HepG2 (cell line): ENCODE measurements around the gene ASB3. TPM values are rescaled to one million over a fixed set of nuclear protein-coding genes. Genes with fewer than 3 reads are reported as not detected.

Source experiments
- ATAC-seq: fragments of 200-7000 bp; cut with Tn5 transposase; 3 replicates; pipeline ENCODE4 v1.9.1; 2020; ENCODE audit warnings: mild to moderate bottlenecking, moderate library complexity
- BruUV-seq: library from RNA; stranded (reverse); fragments of 400-500 nt; replicated peaks from 2 replicates; lab custom pipeline; 2021; lab: Mats Ljungman, UMichigan
- CTCF ChIA-PET: fragments of 300-600 bp; formaldehyde crosslinking; extraction: SDS; loops from one replicate; lab custom pipeline; 2021; ENCODE audit warnings: low total read pairs, inconsistent platforms, low intra/inter-chr PET ratio; lab: Yijun Ruan, JAX
- POLR2A ChIA-PET: fragments of 350-600 bp; sonication (Branson Sonifier 250); formaldehyde crosslinking; loops from one replicate; lab custom pipeline; 2020; ENCODE audit warnings: antibody characterized with exemption, inconsistent platforms; lab: Yijun Ruan, JAX
- DNase-seq: peaks from one replicate; pipeline ENCODE4 v3.0.0-alpha.2; 2015; ENCODE audit warnings: low spot score
- FAIRE-seq: peaks from 3 replicates; lab custom pipeline; 2011; peaks lifted over from hg19 to GRCh38; lab: Jason Lieb, UNC
- H2AFZ ChIP-seq: one replicate; pipeline ENCODE4 v1.6.1; 2011; ENCODE audit warnings: low read length, inconsistent platforms
- H3K27ac ChIP-seq: fragments of 300-600 bp; 3 replicates; pipeline ENCODE4 v1.8.0; 2011; ENCODE audit warnings: mixed run types, mild to moderate bottlenecking, mixed read lengths, low read length, inconsistent platforms; ENCODE audit not compliant: insufficient read depth; ENCODE audit errors: extremely low read length
- H3K27me3 ChIP-seq, 2 experiments: fragments of 200-600 bp in 1 of 2; 2 replicates in 1 of 2; 3 replicates in 1 of 2; pipeline versions ENCODE4 v1.6.0 to v1.8.0; 2011; ENCODE audit warnings: low read length in 2 of 2, mild to moderate bottlenecking in 2 of 2, moderate library complexity in 2 of 2, inconsistent platforms in 1 of 2; ENCODE audit not compliant: insufficient read depth in 2 of 2, control insufficient read depth in 1 of 2
- H3K36me3 ChIP-seq, 2 experiments: fragments of 200-600 bp in 1 of 2; replicated peaks in 1 of 2; 2 replicates in 1 of 2; 3 replicates in 1 of 2; pipeline versions ENCODE4 v1.5.1 to v1.8.0; 2011; ENCODE audit warnings: low read length in 2 of 2, inconsistent platforms in 1 of 2; ENCODE audit not compliant: insufficient read depth in 2 of 2, control insufficient read depth in 1 of 2
- H3K4me1 ChIP-seq: 2 replicates; pipeline ENCODE4 v1.5.1; 2012; ENCODE audit warnings: low read length, inconsistent platforms; ENCODE audit not compliant: insufficient read depth
- H3K4me2 ChIP-seq: 2 replicates; pipeline ENCODE4 v1.6.0; 2011; ENCODE audit warnings: low read depth, low read length, inconsistent platforms
- H3K4me3 ChIP-seq, 3 experiments: fragments of 200-600 bp in 1 of 3; sonication (generic), shearing (Covaris generic) in 1 of 3; replicated peaks in 1 of 3; 2 replicates each; pipeline ENCODE4 v1.5.1; 2011 to 2016; ENCODE audit warnings: low read length in 3 of 3, inconsistent platforms in 2 of 3, low read depth in 2 of 3, mild to moderate bottlenecking in 2 of 3, control low read depth in 1 of 3, mixed read lengths in 1 of 3; ENCODE audit not compliant: insufficient read depth in 1 of 3
- H3K79me2 ChIP-seq: one replicate; pipeline ENCODE4 v1.6.1; 2011; ENCODE audit warnings: low read length, inconsistent platforms; ENCODE audit not compliant: insufficient read depth
- H3K9ac ChIP-seq: 2 replicates; pipeline ENCODE4 v1.6.0; 2011; ENCODE audit warnings: mild to moderate bottlenecking, low read depth, low read length, inconsistent platforms; ENCODE audit not compliant: insufficient read depth
- H3K9me3 ChIP-seq: 2 replicates; pipeline ENCODE4 v1.5.1; 2012; ENCODE audit warnings: mild to moderate bottlenecking, low read length
- H4K20me1 ChIP-seq: 2 replicates; pipeline ENCODE4 v1.6.0; 2011; ENCODE audit warnings: inconsistent platforms, mild to moderate bottlenecking, low read length, moderate library complexity; ENCODE audit not compliant: insufficient read depth
- ATF7 ChIP-seq, 2 experiments: fragments of 450-650 bp in 1 of 2; sonication (generic) in 1 of 2; formaldehyde crosslinking in 1 of 2; IDR thresholded peaks; 2 replicates each; pipeline versions ENCODE4 v1.4.0 to v1.6.1; 2016 to 2020; ENCODE audit warnings: antibody characterized with exemption in 1 of 2, mild to moderate bottlenecking in 1 of 2, missing genetic modification reagents in 1 of 2
- BHLHE40 ChIP-seq: IDR thresholded peaks from 2 replicates; pipeline ENCODE4 v1.6.1; 2011; ENCODE audit warnings: low read length, improper control_type of control experiment
- CREB1 ChIP-seq, 2 experiments: fragments of 450-650 bp in 1 of 2; IDR thresholded peaks; 2 replicates each; pipeline ENCODE4 v1.6.1; 2016 to 2017; ENCODE audit warnings: control low read depth in 1 of 2, mild to moderate bottlenecking in 1 of 2, missing compliant biosample characterization in 1 of 2, missing genetic modification characterization in 1 of 2
- KDM4B ChIP-seq: sonication (generic); formaldehyde crosslinking; IDR thresholded peaks from 2 replicates; pipeline ENCODE4 v1.4.0; 2020; ENCODE audit warnings: missing genetic modification reagents
- MATR3 ChIP-seq: sonication (generic); formaldehyde crosslinking; IDR thresholded peaks from 2 replicates; pipeline ENCODE4 v1.4.0; 2020; ENCODE audit warnings: missing genetic modification reagents
- SRSF4 ChIP-seq: fragments of 200-400 bp; formaldehyde crosslinking; IDR thresholded peaks from one replicate; pipeline ENCODE4 v1.6.1; 2018; ENCODE audit warnings: mild to moderate bottlenecking, low read depth, low read length, moderate library complexity; ENCODE audit not compliant: poor library complexity, severe bottlenecking
- ZNF280D ChIP-seq: sonication (generic); formaldehyde crosslinking; IDR thresholded peaks from 2 replicates; pipeline ENCODE4 v1.5.1; 2020; ENCODE audit warnings: mild to moderate bottlenecking, missing genetic modification reagents
- ZNF547 ChIP-seq: sonication (generic); formaldehyde crosslinking; IDR thresholded peaks from 2 replicates; pipeline ENCODE4 v1.5.1; 2020; ENCODE audit warnings: mild to moderate bottlenecking, missing genetic modification reagents
- WGBS: methylation state at CpG from one replicate; pipeline ENCODE4 v1.1.6; 2017; ENCODE audit warnings: low lambda C conversion rate; 5-methylcytosine and 5-hydroxymethylcytosine counted together
- in situ Hi-C: cut with HindIII; loops from 2 replicates; pipeline ENCODE4 v1.10.0; 2017; ENCODE audit warnings: low pct_unique_long_range_greater_than_20kb; ENCODE audit not compliant: extremely low pct_ligation_motif_present
- intact Hi-C: fragments of 100-400 bp; cut with micrococcal nuclease; formaldehyde crosslinking; loops from one replicate; pipeline ENCODE4 v1.10.0; 2022; ENCODE audit not compliant: unreplicated experiment
- polyA plus RNA-seq, 8 experiments: library from polyadenylated mRNA; depleted of rRNA in 3 of 8; stranded (reverse) in 7 of 8; unstranded in 1 of 8; fragments of >200 nt; fragmentation: Illumina TruSeq in 4 of 8; extraction: Trizol in 4 of 8; gene quantifications; 2 replicates each; pipeline versions ENCODE4 v1.2.1 to v1.2.3, GENCODE V29; 2011 to 2016; ENCODE audit warnings: low read depth in 4 of 8, missing spikeins in 1 of 8, mixed read lengths in 1 of 8; ENCODE audit not compliant: insufficient read depth in 1 of 8
- total RNA-seq, 5 experiments: library from RNA; depleted of rRNA; stranded (reverse); fragments of >200 nt; fragmentation: Illumina TruSeq; extraction: Trizol; gene quantifications; 2 replicates each; pipeline ENCODE4 v1.2.3, GENCODE V29; 2016; ENCODE audit warnings: low read depth in 1 of 5
- TF ChIP-seq, protein P1 (sequence below): sonication (generic); formaldehyde crosslinking; IDR thresholded peaks from 2 replicates; pipeline ENCODE4 v1.8.0; 2022; ENCODE audit warnings: missing genetic modification reagents, mild to moderate bottlenecking, moderate library complexity, borderline replicate concordance

Gene ASB3
- total and polyA plus RNA-seq, 2 of the 13 experiments (the other 11 are each of a cell fraction or from before 2014, with no cell fraction given) = 40.1 to 41.8 TPM

GRCh38 chr2:53670331-53670730 is 116.4 kb downstream of the ASB3 start:
- H3K27me3 ChIP-seq = no peaks in the 10 kb centered on the region
- peaks cover 0 to 15% of the 10 kb centered on the region in 2 experiments; a peak in 3 of 5 replicates for H3K36me3 ChIP-seq
- H3K4me3 ChIP-seq = no peak overlapping the region
- intact Hi-C loops (no loop called here), in situ Hi-C loops (no loop called here)
- H3K9ac ChIP-seq = no peak overlapping the region
- no peak for ATAC-seq
- FAIRE-seq = no peak
- no peaks in the 10 kb centered on the region for H3K4me1 ChIP-seq
- 93% methylated on average over 6 of the region's 6 CpGs for WGBS
- H2AFZ ChIP-seq = no peak overlapping the region
- H3K27ac ChIP-seq = no peak overlapping the region
- no TSS peak for BruUV-seq
- no peaks in the 10 kb centered on the region for H3K79me2 ChIP-seq
- ChIA-PET POLR2A (no interaction called here), CTCF (no interaction called here)
- H4K20me1 ChIP-seq = no peaks in the 10 kb centered on the region
- H3K9me3 ChIP-seq = no peaks in the 10 kb centered on the region
- TF ChIP-seq SRSF4 = no peak
- TF ChIP-seq, protein P1, sequence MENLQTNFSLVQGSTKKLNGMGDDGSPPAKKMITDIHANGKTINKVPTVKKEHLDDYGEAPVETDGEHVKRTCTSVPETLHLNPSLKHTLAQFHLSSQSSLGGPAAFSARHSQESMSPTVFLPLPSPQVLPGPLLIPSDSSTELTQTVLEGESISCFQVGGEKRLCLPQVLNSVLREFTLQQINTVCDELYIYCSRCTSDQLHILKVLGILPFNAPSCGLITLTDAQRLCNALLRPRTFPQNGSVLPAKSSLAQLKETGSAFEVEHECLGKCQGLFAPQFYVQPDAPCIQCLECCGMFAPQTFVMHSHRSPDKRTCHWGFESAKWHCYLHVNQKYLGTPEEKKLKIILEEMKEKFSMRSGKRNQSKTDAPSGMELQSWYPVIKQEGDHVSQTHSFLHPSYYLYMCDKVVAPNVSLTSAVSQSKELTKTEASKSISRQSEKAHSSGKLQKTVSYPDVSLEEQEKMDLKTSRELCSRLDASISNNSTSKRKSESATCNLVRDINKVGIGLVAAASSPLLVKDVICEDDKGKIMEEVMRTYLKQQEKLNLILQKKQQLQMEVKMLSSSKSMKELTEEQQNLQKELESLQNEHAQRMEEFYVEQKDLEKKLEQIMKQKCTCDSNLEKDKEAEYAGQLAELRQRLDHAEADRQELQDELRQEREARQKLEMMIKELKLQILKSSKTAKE (CRISPR knock-in tag) = no peak
- no peak for TF ChIP-seq MATR3
- DNase-seq = no peak
- H3K4me2 ChIP-seq = no peak overlapping the region

GRCh38 chr2:53668624-53669026 is 118.1 kb downstream of the ASB3 start:
- peaks cover 0 to 15% of the 10 kb centered on the region in 2 experiments; a peak in 2 of 5 replicates for H3K36me3 ChIP-seq
- H3K27me3 ChIP-seq = no peaks in the 10 kb centered on the region
- no peaks in the 10 kb centered on the region for H3K79me2 ChIP-seq
- ATAC-seq (no peak), FAIRE-seq (no peak), DNase-seq (no peak)
- intact Hi-C loops = no loop called here
- POLR2A ChIA-PET = no interaction called here
- no peak overlapping the region for H3K27ac ChIP-seq
- 98% methylated on average over 3 of the region's 3 CpGs for WGBS
- no peak overlapping the region for H2AFZ ChIP-seq
- in situ Hi-C loops = no loop called here
- TF ChIP-seq KDM4B (CRISPR knock-in tag) = no peak
- no peak for TF ChIP-seq ZNF280D (CRISPR knock-in tag)
- TF ChIP-seq CREB1 (IDR thresholded peaks at IDR 0.05) = 0 out of 2 replicates have a peak, but pooled peaks have one; percentile 23
- no peak for TF ChIP-seq CREB1 (CRISPR knock-in tag; IDR thresholded peaks at IDR 0.05)
- peak; percentile 60; the same call in 1 of the 2 replicates for TF ChIP-seq ATF7 (IDR thresholded peaks at IDR 0.05)
- TF ChIP-seq ATF7 (CRISPR knock-in tag; IDR thresholded peaks at IDR 0.05) = no peak
- TF ChIP-seq BHLHE40 = no peak
- no peak for TF ChIP-seq ZNF547
- TF ChIP-seq, all 625 proteins: peak for 2
- H4K20me1 ChIP-seq = no peaks in the 10 kb centered on the region
- no peak overlapping the region for H3K4me3 ChIP-seq
- CTCF ChIA-PET = no interaction called here
- H3K4me2 ChIP-seq = no peak overlapping the region
- H3K9me3 ChIP-seq = no peaks in the 10 kb centered on the region
- no TSS peak for BruUV-seq
- H3K9ac ChIP-seq = no peak overlapping the region
- no peaks in the 10 kb centered on the region for H3K4me1 ChIP-seq
